DND-41 (cell line): ENCODE measurements around the gene CATSPERZ.

Experiments
- ATAC-seq: fragments of 200-7000 bp; cut with Tn5 transposase; 3 replicates; pipeline ENCODE4 v1.9.1; 2021; ENCODE audit warnings: low read depth; ENCODE audit not compliant: insufficient read depth
- DNase-seq: peaks from one replicate; pipeline ENCODE4 v3.0.0-alpha.2; 2020
- H2AFZ ChIP-seq: 2 replicates; pipeline ENCODE4 v1.6.0; 2012; ENCODE audit warnings: low read depth, low read length
- H3K27ac ChIP-seq: 2 replicates; pipeline ENCODE4 v1.5.1; 2012; ENCODE audit warnings: low read length, inconsistent platforms
- H3K27me3 ChIP-seq: fragments of 200-600 bp; sonication (generic); 2 replicates; pipeline ENCODE4 v1.6.0; 2012; ENCODE audit warnings: low read length, mild to moderate bottlenecking, inconsistent platforms; ENCODE audit not compliant: insufficient read depth, poor library complexity
- H3K36me3 ChIP-seq: 2 replicates; pipeline ENCODE4 v1.5.1; 2012; ENCODE audit warnings: low read length, inconsistent platforms; ENCODE audit not compliant: insufficient read depth
- H3K4me1 ChIP-seq: 2 replicates; pipeline ENCODE4 v1.5.1; 2012; ENCODE audit warnings: mild to moderate bottlenecking, low read length; ENCODE audit not compliant: insufficient read depth
- H3K4me2 ChIP-seq: 2 replicates; pipeline ENCODE4 v1.6.0; 2012; ENCODE audit warnings: mild to moderate bottlenecking, moderate library complexity, low read length, inconsistent platforms; ENCODE audit not compliant: insufficient read depth
- H3K4me3 ChIP-seq, 2 experiments: fragments of 200-600 bp in 1 of 2; shearing (Covaris generic) in 1 of 2; 2 replicates each; pipeline ENCODE4 v1.5.1; 2012 to 2016; ENCODE audit warnings: inconsistent platforms in 2 of 2, low read length in 2 of 2, mild to moderate bottlenecking in 2 of 2, low read depth in 1 of 2, moderate library complexity in 1 of 2
- H3K79me2 ChIP-seq: 2 replicates; pipeline ENCODE4 v1.6.0; 2012; ENCODE audit warnings: low read length, inconsistent platforms; ENCODE audit not compliant: insufficient read depth
- H3K9ac ChIP-seq: 2 replicates; pipeline ENCODE4 v1.6.0; 2012; ENCODE audit warnings: low read depth, mild to moderate bottlenecking, inconsistent platforms, low read length, moderate library complexity
- H3K9me3 ChIP-seq: 2 replicates; pipeline ENCODE4 v1.5.1; 2012; ENCODE audit warnings: low read length, moderate library complexity, mild to moderate bottlenecking, inconsistent platforms; ENCODE audit not compliant: insufficient read depth, severe bottlenecking
- H4K20me1 ChIP-seq: 2 replicates; pipeline ENCODE4 v1.6.0; 2012; ENCODE audit warnings: low read length; ENCODE audit not compliant: insufficient read depth
- EZH2 ChIP-seq: IDR thresholded peaks from 3 replicates; pipeline ENCODE4 v1.6.1; 2012; ENCODE audit warnings: borderline replicate concordance, low read depth, mild to moderate bottlenecking, moderate library complexity, low read length, inconsistent platforms; ENCODE audit not compliant: severe bottlenecking
- TF ChIP-seq, protein P1 (sequence below): IDR thresholded peaks from 2 replicates; pipeline ENCODE4 v1.5.1; 2012; ENCODE audit warnings: borderline replicate concordance, low read length, moderate library complexity, mild to moderate bottlenecking; ENCODE audit not compliant: poor library complexity, severe bottlenecking; ENCODE audit errors: extremely low read depth

The CATSPERZ gene

DNA sequence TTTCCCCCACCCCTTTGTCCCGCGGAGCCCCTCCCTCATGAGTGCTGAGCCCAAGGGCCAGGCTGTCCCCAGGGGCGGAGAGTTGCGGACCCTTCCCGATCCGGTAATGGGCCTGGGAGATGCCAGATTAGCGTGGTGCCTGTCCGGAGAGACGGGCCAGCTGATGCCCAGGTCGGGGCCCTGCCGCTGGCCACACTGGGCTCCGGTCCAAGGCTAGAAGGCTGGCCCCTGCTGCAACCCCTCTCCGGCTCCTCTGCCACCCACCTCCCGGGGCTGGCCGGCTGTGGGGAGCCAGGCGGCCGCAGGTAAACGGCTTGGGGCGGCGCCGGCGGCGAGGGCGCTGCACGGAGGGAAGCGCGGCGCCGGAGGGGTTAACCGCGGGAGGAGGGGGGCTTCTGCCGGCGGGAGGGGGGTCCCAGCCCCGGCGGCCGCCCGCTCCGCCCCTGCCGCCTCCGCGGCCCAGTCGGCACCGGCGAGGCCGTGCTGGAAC, 8.9 kb upstream of the CATSPERZ start, which contains the start of gene KCNK4:
TSS of gene KCNK4 (plus strand) at position 41 of the 490 bp plus-strand sequence. CDS start 1,717 bp downstream, outside the sequence.
- no peak for ATAC-seq

DNA sequence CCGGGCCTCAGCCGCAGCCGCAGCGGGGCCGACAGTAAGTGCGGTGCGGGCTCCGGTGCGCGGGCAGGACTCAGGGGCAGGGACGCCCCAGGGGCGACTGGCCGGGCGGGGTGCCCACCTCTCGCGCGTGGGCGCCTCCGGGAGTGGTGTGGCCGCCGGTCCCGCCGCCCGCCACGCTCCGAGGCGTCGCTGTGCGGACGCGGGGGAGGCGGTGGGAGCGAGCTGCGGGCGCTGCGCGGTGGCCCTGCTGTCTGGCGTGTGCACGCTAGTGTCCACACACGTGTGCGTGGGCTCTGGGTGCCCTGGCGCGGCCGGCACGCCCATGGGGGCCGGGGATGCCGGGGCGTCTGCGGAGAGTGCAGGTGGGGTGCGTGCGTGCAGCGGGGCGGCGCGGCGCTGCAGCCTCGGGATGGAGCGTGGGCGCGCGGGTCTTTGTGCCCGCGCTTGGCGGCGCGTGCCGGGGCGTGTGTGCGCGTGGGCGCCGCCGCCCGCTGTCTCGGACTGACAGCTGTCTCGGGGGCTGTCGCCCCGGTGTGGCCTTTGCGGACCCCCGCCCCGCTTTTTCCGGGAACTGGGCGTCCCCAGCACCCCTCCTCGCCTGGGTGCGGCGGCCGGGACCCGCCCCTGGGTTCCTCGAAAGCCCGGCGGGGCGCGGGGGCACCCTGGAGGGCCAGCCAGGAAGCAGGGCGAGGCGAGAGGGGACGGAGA, 8.3 kb upstream of the CATSPERZ start:
- Histone ChIP-seq H2AFZ (no peak overlapping the region), H3K36me3 (0 out of 2 replicates have a peak, but pooled peaks cover 2% of the 10 kb centered on the region), H3K79me2 (0 out of 2 replicates have a peak, but pooled peaks cover 2% of the 10 kb centered on the region), H3K9me3 (no peaks in the 10 kb centered on the region), H4K20me1 (no peaks in the 10 kb centered on the region; the same call in 1 of the 2 replicates), H3K27ac (no peak overlapping the region), H3K4me1 (peaks cover 11% of the 10 kb centered on the region), H3K4me3 (no peak overlapping the region), H3K27me3 (peaks cover 6% of the 10 kb centered on the region), H3K9ac (no peak overlapping the region), H3K4me2 (no peak overlapping the region)
- TF ChIP-seq, protein P1, sequence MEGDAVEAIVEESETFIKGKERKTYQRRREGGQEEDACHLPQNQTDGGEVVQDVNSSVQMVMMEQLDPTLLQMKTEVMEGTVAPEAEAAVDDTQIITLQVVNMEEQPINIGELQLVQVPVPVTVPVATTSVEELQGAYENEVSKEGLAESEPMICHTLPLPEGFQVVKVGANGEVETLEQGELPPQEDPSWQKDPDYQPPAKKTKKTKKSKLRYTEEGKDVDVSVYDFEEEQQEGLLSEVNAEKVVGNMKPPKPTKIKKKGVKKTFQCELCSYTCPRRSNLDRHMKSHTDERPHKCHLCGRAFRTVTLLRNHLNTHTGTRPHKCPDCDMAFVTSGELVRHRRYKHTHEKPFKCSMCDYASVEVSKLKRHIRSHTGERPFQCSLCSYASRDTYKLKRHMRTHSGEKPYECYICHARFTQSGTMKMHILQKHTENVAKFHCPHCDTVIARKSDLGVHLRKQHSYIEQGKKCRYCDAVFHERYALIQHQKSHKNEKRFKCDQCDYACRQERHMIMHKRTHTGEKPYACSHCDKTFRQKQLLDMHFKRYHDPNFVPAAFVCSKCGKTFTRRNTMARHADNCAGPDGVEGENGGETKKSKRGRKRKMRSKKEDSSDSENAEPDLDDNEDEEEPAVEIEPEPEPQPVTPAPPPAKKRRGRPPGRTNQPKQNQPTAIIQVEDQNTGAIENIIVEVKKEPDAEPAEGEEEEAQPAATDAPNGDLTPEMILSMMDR, result no peak
- no peak for TF ChIP-seq EZH2
- ATAC-seq, result no peak
- DNase-seq, result no peak

More for the DNA sequence above, 8.9 kb upstream of the CATSPERZ start, which contains the start of gene KCNK4:
- Histone ChIP-seq H3K27ac (no peak within 1 kb of the TSS), H2AFZ (no peak within 1 kb of the TSS), H3K36me3 (0 out of 2 replicates have a peak, but pooled peaks cover 2% of the 10 kb centered on the region), H3K4me1 (peaks cover 17% of the 10 kb centered on the region), H4K20me1 (no peaks in the 10 kb centered on the region; the same call in 1 of the 2 replicates), H3K79me2 (0 out of 2 replicates have a peak, but pooled peaks cover 4% of the 10 kb centered on the region), H3K4me3 (no peak within 1 kb of the TSS), H3K9ac (no peak within 1 kb of the TSS), H3K9me3 (no peaks in the 10 kb centered on the region), H3K4me2 (no peak within 1 kb of the TSS), H3K27me3 (peaks cover 3% of the 10 kb centered on the region)
- no peak for DNase-seq
- TF ChIP-seq EZH2, result no peak
- TF ChIP-seq, protein P1, result no peak

DNA sequence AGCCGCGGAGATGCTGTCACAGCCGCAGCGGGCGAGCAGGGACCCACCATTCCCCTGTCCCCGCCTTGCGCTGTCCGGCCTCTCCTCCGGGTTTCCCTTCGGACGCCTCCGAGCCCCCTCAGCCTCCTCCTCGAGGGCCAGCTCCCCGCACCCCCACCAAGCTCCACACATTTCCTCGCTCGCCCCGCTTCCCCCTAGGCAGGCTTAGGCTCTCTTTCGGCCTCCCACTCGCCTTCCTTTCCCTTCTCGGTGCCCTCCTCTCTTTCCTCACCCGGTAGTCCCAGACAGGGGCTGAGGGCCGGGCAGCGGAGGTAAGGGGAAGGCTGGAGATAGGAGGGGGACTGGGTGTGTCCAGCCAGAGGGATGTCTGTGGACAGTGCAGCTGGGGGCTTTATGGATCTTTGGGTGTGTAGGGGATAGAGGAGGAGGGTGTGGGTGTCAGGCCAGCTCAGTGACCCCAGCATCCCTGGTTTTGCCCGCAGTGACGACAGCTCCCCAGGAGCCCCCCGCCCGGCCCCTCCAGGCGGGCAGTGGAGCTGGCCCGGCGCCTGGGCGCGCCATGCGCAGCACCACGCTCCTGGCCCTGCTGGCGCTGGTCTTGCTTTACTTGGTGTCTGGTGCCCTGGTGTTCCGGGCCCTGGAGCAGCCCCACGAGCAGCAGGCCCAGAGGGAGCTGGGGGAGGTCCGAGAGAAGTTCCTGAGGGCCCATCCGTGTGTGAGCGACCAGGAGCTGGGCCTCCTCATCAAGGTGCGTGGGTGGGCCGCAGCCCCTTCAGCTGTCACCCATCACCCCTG, 7.5 kb upstream of the CATSPERZ start:
- no peaks in the 10 kb centered on the region; the same call in 1 of the 2 replicates for H4K20me1 ChIP-seq
- H3K27ac ChIP-seq, result no peak overlapping the region
- TF ChIP-seq, protein P1, result no peak
- TF ChIP-seq EZH2, result no peak
- 0 out of 2 replicates have a peak, but pooled peaks cover 2% of the 10 kb centered on the region for H3K36me3 ChIP-seq
- H3K9me3 ChIP-seq, result no peaks in the 10 kb centered on the region
- DNase-seq, result no peak
- no peak overlapping the region for H3K4me3 ChIP-seq
- H3K4me2 ChIP-seq, result no peak overlapping the region
- peaks cover 4% of the 10 kb centered on the region for H3K4me1 ChIP-seq
- H2AFZ ChIP-seq, result no peak overlapping the region
- no peaks in the 10 kb centered on the region for H3K79me2 ChIP-seq
- no peak overlapping the region for H3K9ac ChIP-seq
- ATAC-seq, result no peak
- H3K27me3 ChIP-seq, result peaks cover 9% of the 10 kb centered on the region
